GM12801 (cell line): Measurements from ENCODE around the gene DEFB118.

Source experiments
- CTCF ChIP-seq: IDR thresholded peaks from one replicate; pipeline ENCODE4 v1.5.1; 2011; ENCODE audit warnings: control low read depth; ENCODE audit not compliant: insufficient read length; ENCODE audit errors: extremely low read depth

Gene DEFB118

DNA sequence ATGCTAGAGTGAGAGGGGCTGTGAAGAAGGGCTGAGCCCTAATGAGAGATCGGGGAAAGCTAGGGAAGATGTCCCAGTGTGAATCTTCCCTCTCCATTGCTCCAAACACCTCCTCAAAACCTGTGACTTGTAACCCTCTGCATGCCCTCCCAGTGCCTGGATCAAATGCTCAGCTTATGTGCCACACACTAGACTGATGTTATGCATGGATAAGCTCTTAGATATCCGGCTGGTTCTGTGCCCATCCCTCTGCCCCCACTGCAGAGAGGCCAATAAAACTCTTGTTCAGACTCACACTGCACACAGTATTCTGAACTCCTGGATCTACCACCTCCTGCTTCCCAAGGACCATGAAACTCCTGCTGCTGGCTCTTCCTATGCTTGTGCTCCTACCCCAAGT is at the start of gene DEFB118:
TSS of gene DEFB118 (plus strand) at position 301 of the 400 bp plus-strand sequence. CDS start at position 351, 50 bp downstream.
- TF ChIP-seq CTCF: no peak

GRCh38 chr20:31322504-31322903 is 45.9 kb upstream of the DEFB118 start:
- no peak for TF ChIP-seq CTCF

- TF ChIP-seq CTCF: no peak
Observed at GRCh38 chr20:31330893-31331292, 37.5 kb upstream of the DEFB118 start.

DNA sequence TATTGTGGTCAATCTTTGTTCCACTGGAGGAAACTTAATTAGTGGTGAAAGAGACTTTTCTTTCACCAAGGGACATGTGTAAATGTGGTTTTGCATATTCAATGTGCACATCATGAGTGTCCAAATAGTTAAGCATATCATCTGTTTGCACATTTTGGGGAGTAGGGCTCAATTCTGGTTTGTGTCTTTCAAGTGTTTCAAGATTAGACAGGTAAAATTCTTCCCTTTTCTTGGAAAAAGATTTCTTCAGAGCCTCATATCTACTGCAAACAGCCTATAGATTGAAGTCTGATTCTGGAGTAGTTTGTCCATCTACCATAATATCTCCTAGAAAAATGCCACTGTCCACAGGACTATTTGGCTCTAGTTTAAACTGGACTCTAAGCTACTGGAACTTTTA is 26.9 kb upstream of the DEFB118 start:
- no peak for TF ChIP-seq CTCF

GRCh38 chr20:31355981-31356380 is 12.4 kb upstream of the DEFB118 start:
- no peak for TF ChIP-seq CTCF

GRCh38 chr20:31363295-31363694 is 5.1 kb upstream of the DEFB118 start:
- no peak for TF ChIP-seq CTCF

- no peak for TF ChIP-seq CTCF
Observed at GRCh38 chr20:31374346-31374745, 5.9 kb downstream of the DEFB118 start.

DNA sequence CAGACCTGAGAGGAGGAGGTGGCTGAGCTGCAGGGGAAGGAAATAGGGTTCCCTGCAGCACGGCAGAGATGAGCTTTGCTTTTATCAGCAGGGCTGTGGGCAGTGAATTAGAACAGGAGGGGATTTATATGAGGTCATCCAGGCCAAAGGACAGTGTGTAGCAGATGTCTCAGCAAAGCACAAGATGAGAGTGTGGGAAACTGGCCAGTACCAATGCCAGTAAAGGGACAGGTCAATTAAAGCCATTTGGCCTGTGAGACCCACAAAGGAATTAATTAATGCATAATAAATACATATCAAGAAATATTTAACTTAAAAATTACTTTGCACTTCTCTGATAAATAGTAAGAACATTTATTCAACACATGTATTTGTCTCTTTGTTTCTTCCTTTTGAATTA is 22.1 kb downstream of the DEFB118 start, which contains the start of gene DEFB119:
TSS of gene DEFB119 (minus strand) at position 101 of the 400 bp plus-strand sequence. CDS start 107 bp downstream, outside the sequence.
- TF ChIP-seq CTCF: no peak
